ENCODE measurements around the gene CELF5. TPM values are rescaled to one million over a fixed set of nuclear protein-coding genes. Genes with fewer than 3 reads are reported as not detected.

CELF5 gene
- total RNA-seq, 1 experiment from 2014 or later = 1.2 TPM

- DNase-seq (ENCODE audit: low read depth, low spot score) (no peak), ATAC-seq (no peak)
- no peaks in the 10 kb centered on the region for H3K9me3 ChIP-seq (ENCODE audit: control insufficient read depth, insufficient read depth, low read depth, low read length)
- peaks cover 3% of the 10 kb centered on the region; the same call in 1 of the 2 replicates for H3K27me3 ChIP-seq (ENCODE audit: control insufficient read depth, insufficient read depth, low read length)
- H3K4me1 ChIP-seq (ENCODE audit: control insufficient read depth, insufficient read depth, low read length) = no peaks in the 10 kb centered on the region
- no peak overlapping the region for H3K4me3 ChIP-seq (ENCODE audit: low read depth in 2 of 2, low read length in 2 of 2)
- ChIA-PET CTCF (no interaction called here), POLR2A (no interaction called here)
- intact Hi-C loops (cut with micrococcal nuclease; ENCODE audit: unreplicated experiment) (no loop called here), in situ Hi-C loops (cut with HindIII; ENCODE audit: low pct_unique_long_range_greater_than_20kb, low sequenced_read_pairs) (no loop called here)
- no peak overlapping the region for H3K27ac ChIP-seq (ENCODE audit: low read length)
- no peak for TF ChIP-seq REST (IDR thresholded peaks at IDR 0.05; ENCODE audit: insufficient read depth in 1 of 2, low read depth in 2 of 2, low read length in 1 of 2)
- no peak for TF ChIP-seq TCF7L2 (IDR thresholded peaks at IDR 0.05; ENCODE audit: low read depth, low read length)
- TF ChIP-seq POLR2AphosphoS5 (IDR thresholded peaks at IDR 0.05; ENCODE audit: low read depth, low read length) = no peak
- no peak for TF ChIP-seq SIN3A (IDR thresholded peaks at IDR 0.05; ENCODE audit: borderline replicate concordance, insufficient read depth, low read depth, low read length)
- TF ChIP-seq, protein P1, sequence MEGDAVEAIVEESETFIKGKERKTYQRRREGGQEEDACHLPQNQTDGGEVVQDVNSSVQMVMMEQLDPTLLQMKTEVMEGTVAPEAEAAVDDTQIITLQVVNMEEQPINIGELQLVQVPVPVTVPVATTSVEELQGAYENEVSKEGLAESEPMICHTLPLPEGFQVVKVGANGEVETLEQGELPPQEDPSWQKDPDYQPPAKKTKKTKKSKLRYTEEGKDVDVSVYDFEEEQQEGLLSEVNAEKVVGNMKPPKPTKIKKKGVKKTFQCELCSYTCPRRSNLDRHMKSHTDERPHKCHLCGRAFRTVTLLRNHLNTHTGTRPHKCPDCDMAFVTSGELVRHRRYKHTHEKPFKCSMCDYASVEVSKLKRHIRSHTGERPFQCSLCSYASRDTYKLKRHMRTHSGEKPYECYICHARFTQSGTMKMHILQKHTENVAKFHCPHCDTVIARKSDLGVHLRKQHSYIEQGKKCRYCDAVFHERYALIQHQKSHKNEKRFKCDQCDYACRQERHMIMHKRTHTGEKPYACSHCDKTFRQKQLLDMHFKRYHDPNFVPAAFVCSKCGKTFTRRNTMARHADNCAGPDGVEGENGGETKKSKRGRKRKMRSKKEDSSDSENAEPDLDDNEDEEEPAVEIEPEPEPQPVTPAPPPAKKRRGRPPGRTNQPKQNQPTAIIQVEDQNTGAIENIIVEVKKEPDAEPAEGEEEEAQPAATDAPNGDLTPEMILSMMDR (IDR thresholded peaks at IDR 0.05) = no peak
- BruUV-seq (replicated peaks) = no TSS peak
- H3K36me3 ChIP-seq (ENCODE audit: control insufficient read depth, insufficient read depth, low read length) = no peaks in the 10 kb centered on the region
These were observed 96.4 kb downstream of the CELF5 start for GRCh38 chr19:3320853-3321252.

DNA sequence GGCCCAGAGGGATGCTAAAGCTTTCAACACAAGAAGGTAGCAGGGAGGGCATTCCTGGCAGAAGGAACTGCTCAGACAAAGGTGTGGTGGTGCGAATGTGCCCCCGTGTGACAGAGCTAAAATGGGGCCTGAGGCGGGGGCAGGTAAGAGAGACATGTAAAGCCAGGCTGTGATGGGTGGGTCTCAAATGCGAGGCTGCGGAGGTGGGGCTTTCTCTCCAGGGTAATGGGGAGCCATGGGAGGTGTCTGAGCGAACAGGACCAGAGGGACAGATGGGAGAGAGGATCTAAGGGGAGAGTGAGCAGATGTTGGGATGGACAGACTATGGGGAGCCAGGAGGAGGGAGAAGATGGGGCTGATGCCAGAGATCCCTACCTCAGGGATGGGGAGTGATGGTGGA is 97.2 kb downstream of the CELF5 start:
- no peak overlapping the region for H3K27ac ChIP-seq (ENCODE audit: low read length)
- BruUV-seq (replicated peaks) = no TSS peak
- ChIA-PET CTCF (no interaction called here), POLR2A (no interaction called here)
- no peaks in the 10 kb centered on the region for H3K36me3 ChIP-seq (ENCODE audit: control insufficient read depth, insufficient read depth, low read length)
- DNase-seq (ENCODE audit: low read depth, low spot score) (no peak), ATAC-seq (no peak)
- in situ Hi-C loops (cut with HindIII; ENCODE audit: low pct_unique_long_range_greater_than_20kb, low sequenced_read_pairs) (no loop called here), intact Hi-C loops (cut with micrococcal nuclease; ENCODE audit: unreplicated experiment) (no loop called here)
- TF ChIP-seq SIN3A (IDR thresholded peaks at IDR 0.05; ENCODE audit: borderline replicate concordance, insufficient read depth, low read depth, low read length) (no peak), TCF7L2 (IDR thresholded peaks at IDR 0.05; ENCODE audit: low read depth, low read length) (no peak), POLR2AphosphoS5 (IDR thresholded peaks at IDR 0.05; ENCODE audit: low read depth, low read length) (no peak), REST (IDR thresholded peaks at IDR 0.05; ENCODE audit: insufficient read depth in 1 of 2, low read depth in 2 of 2, low read length in 1 of 2) (no peak)
- TF ChIP-seq, protein P1 (IDR thresholded peaks at IDR 0.05) = no peak
- peaks cover 3% of the 10 kb centered on the region; the same call in 1 of the 2 replicates for H3K27me3 ChIP-seq (ENCODE audit: control insufficient read depth, insufficient read depth, low read length)
- H3K9me3 ChIP-seq (ENCODE audit: control insufficient read depth, insufficient read depth, low read depth, low read length) = no peaks in the 10 kb centered on the region
- H3K4me1 ChIP-seq (ENCODE audit: control insufficient read depth, insufficient read depth, low read length) = no peaks in the 10 kb centered on the region
- no peak overlapping the region for H3K4me3 ChIP-seq (ENCODE audit: low read depth in 2 of 2, low read length in 2 of 2)
